CMK (cell line): ENCODE results near the gene ISLR.
"Not testable (repeated sequence)": the region's sequence is repeated elsewhere in the genome, so short reads cannot be mapped to it uniquely, and the experiment has no call there.

Experiments used
- DNase-seq: peaks from one replicate; pipeline ENCODE4 v3.0.0-alpha.2; 2010; ENCODE audit warnings: low read depth

Gene ISLR

DNA sequence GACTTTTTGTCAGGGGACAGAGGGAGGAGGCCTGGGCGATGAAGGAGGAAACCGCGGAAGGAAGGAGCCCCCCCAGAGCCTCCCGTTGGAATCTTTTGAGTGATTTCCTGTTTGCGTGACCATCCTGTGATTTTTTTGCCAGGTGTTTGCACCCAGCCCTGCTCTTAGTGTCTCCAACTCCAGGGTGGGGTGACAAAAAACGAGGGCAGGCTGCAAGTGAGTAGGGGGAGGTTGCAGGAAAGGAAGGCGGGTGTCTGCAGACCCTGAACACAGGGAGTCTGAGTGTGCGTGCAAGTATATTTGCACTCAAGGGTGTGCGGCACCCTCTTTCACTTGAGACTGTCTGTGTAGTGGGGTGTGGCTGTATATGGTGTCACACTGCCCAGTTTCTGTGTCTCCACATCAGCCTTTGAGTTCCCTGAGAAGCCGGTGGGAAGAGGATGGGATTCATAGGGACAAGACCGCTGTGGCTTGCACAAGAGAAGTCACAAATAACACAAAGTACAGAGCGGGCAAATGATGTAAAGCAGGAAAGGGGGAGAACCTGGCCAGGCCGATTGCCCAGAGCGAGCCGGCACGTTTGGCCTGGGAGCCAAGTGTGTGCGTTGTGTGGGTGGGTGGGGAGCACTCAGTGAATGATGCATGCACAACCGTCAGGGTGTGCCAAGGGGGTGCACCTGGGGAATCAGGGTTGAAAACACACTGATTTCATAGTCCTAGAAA lies 36.5 kb upstream of the ISLR start:
- DNase-seq = no peak

DNA sequence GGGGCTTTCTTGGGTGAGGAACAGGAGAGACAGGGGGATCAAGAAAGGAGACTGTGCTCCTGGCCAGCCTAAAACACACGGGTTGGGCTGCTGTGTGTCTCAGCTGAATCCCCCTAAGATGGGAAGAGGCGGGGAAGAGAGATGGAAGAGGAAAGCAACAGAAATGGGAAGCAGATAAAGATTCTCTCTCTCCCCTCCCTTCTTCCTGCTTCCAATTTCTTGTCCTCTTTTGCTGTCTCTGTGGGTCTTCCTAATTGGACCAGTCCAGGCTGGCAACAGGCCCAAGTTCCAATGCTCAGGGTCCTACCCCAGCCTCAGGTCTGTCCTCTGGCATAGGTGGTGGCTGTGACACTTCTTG lies 36.0 kb upstream of the ISLR start:
- DNase-seq = no peak

DNA sequence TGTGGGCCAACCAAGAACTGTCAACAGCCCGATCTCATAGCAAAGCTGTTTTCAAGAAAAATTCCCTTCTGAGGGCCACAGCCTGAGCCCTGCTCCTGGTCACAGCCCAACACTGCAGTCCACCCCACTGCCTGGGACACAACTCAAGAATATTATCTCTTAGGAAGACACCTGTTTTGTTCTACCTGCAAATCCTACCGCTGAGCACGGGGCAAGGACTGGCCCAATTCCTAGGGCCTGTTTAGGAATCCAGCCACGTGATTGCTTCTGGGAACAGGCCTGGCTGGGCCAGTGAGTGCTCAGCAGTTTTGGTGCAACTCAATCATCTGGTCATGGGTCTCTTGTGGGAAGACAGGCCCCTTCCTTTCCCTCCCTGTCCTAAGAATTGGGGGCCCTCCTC lies 34.9 kb upstream of the ISLR start:
- DNase-seq = no peak

DNA sequence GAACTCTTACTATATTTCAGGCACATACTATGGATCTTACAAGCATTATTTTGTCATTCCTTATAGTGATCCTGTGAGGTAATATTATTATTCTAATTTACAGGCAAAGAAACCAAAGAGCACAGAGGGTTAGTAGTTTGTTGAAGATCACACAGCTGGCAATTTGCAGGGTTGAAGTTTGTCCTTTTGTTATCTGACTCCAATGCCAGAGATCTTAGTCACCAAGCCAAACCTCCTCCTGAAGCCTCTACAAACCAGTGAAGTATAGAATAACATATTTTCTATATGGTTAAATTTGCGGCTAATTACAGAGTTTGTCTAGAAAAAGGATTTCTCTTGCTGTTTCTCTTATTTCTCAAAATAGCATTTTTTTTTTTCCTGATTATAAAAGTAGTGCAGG lies 31.9 kb upstream of the ISLR start:
- DNase-seq = no peak

DNA sequence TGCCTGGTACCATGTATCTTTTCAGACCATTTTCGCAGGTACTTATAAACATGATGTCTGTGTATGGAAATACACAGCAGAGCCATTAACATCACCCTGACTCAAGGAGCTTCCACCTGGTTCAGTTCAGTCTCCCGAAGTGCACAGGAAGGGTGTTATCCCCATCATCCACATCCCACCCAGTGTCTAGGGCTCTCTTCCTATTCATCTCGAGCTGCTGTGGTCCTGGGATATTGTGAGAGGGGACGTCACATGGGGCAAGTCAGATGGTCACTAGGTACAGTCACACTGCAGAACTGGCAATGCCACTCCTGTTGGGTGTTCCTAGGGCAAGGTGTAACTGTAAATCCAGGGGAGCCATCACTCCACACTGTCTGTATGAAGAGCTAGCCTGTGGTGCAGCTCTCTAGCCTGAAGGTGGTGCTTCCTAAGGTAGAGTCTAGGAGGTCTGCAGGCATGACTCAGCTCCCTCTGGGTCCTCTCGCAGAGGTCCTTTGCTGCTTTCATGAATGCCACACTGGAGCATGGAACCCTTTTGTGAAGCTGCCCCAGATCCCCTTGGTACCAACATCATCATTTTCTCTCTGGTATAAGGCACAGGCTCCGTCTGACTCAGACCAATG lies 29.2 kb upstream of the ISLR start:
- DNase-seq = no peak

GRCh38 chr15:74146277-74146800 lies 27.2 kb upstream of the ISLR start:
- no peak for DNase-seq

- DNase-seq = no peak
Observed at GRCh38 chr15:74147051-74147450, 26.5 kb upstream of the ISLR start.

GRCh38 chr15:74155766-74156417 lies 17.6 kb upstream of the ISLR start:
- DNase-seq = no peak

GRCh38 chr15:74156678-74157411 lies 16.7 kb upstream of the ISLR start:
- DNase-seq = no peak

DNA sequence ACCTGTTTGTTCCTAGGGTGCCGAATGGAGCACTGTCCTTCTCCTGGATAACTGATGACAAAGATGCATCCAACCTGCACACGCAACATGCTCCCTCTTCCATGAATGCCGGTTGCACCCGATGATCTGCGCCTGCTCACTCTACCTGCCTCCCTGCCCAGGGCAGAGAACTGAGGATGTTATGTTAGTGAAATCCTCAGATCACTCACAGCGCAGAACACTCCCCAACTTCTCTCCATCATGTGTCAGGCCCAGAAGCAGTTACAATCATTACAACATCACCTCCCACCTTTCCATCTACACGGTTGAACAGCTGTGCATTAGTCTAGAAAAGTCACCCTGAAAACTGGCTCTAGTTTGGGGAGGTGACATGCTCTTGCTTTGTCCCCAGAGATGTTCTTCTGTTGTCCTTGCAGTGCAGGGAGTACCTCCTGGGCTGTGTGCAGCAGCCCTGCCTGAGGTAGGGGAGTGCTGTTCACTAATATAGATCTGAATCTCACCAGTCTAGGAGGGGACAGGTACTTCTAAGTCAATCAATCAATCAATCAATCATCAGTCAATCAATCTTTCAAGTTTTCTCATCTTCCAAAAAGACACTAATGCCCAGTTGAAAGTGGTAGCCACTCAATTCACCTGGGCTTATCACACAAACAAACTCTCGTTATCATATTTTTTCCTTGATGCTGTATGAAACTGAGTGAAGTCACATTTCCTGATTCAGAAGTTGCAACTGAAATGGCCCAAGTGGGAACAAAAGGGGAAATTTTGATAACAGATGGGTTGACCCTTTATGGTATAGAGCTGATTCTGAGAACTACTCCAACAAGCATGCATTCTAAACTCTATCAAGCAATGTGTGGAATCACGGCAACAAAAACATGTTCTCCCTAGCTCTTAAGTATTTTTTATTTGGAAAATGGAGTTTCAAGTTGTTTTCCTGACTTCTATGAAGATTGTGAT lies 15.4 kb upstream of the ISLR start:
- no peak for DNase-seq

DNA sequence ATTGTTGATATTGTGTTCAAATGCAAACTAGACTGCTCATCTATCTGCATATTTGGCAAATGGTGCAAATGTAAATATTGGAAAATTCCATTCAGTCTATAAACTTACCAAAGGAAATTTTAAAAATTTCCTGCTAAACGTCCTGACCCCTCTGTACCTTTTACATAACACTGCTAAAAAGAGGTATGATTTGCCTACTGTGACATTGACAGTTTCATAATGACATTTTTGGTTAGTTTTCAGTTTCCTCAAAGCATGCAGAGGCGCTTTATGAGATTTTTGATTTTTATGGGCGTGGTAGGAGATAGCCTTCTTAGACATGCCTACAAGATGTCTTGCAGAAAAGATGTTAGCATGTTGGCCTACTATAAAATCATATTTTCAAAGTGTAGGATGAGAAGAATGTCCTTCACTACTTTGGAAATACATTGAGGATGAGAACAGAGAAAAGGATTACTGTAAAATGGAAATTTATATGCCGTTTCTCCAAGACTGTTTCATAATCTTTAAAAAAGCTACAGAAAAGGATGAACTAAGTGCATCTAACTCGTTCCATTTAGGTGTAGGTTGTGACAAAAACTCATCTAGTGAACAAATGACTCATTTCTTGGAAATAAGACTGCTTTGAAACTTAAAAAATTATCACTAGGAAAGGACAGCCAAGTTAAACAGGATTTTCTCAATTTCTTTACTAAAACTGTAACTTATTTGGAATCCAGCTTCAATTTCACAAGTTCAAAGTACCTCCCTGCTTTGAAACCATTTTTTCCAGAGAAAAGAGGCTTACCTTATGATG lies 14.5 kb upstream of the ISLR start:
- DNase-seq = no peak

DNA sequence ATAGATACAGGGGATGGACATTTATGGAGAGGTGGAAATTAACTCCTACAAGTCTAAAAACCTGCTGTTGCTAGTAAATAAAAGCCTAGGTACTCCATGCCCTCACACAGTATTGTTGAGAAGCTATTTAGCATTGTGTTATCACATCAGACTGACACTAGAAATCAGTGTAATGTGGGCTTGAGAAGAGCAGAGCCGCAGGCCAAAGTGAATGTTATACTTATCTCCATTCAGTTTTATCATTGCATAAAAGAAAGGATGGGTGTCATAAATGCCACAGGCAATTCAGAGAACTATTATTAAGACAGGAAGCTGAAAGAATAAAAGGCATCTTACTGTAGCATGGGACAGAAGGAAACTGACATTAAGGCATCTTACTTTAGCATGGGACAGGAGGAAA lies 13.7 kb upstream of the ISLR start:
- DNase-seq = no peak

DNA sequence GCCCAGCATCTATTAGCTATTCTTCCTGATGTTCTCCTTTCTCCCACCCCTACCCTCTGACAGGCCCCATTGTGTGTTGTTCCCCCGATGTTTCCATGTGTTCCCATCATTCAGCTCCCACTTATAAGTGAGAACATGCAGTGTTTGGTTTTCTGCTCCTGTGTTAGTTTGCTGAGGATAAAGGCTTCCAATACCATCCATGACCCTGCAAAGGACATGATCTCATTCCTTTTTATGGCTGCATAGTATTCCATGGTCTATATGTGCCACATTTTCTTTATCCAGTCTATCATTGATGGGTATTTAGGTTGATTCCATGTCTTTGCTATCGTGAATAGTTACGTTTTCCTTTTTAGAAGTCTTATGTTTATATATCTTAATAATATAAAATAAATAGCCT lies 13.1 kb upstream of the ISLR start:
- DNase-seq = not testable (repeated sequence)

DNA sequence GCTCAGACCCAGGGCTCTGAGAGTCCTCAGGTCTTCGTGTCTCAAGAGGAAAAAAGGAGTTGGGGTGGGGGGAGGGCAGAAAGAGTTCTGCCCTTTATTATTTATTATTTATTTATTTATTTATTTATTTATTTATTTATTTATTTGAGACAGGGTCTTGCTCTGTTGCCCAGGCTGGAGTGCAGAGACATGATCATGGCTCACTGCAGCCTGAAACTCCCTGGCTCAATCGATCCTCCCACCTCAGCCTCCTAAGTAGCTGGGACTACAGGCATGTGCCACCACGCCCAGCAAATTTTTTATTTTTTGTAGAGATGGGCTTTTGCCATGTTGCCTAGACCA lies 11.3 kb upstream of the ISLR start:
- not testable (repeated sequence) for DNase-seq

GRCh38 chr15:74165461-74165860 lies 8.0 kb upstream of the ISLR start:
- no peak for DNase-seq

DNA sequence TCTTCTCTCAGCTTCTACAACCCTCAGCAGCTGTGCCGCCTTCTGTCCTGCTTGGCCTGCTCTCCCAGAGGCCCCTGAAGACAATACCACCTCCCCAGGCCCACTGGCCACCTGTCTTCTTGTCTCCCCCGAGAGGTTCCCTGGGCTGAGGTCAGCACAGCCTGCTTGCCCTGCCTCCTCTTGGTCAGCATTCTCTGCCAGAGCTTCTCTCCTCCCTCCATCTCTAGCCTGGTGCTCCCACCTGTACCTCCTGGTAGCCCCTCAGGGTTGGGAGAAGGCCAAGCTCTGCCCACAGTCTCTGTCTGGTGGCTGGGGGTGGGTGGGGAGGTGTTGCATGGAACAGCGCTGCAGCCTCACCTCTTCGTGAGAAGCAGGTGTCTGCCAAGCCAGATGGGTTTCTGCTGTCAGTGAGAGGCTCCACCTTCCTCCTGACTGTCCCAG lies 5.6 kb upstream of the ISLR start:
- no peak for DNase-seq

GRCh38 chr15:74168711-74169126 lies 4.8 kb upstream of the ISLR start:
- no peak for DNase-seq

DNA sequence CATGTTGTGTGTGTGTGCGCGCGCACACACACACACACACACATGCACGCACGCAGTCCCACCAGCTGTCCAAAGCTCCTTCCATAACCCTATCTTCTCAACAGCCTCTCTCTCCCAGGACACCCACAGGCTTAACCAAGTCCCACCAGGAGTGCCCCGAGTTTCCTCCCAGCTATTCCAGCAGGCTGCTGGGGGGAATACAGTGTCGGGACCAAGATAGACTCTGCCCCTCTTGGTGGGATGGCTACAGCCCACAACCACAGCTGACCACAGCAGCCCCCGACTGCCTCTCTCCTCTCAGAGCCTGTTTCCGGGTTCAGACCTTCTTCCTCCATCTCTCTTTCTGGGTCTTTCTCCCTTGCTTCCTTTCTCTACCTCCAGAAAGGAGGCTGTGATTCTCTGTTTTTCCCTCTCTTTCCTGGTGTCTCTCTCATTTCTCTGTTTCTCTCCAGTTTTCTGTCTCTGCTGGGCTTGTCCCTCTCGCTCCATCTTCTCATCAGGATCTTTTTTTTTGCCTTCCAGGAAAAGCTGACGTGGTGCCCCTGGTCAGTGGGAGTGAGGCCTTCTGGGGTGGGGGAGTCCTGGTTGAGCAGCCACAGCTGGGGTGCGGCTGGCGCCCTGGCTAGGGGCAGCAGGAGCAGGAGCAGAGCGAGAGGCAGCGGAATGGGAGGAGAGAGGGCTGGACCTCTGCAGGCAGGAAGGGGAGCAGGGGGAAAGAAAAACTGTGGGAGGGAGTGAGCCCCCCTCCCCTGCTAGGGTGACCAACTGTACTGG lies 3.3 kb upstream of the ISLR start:
- DNase-seq = no peak

DNA sequence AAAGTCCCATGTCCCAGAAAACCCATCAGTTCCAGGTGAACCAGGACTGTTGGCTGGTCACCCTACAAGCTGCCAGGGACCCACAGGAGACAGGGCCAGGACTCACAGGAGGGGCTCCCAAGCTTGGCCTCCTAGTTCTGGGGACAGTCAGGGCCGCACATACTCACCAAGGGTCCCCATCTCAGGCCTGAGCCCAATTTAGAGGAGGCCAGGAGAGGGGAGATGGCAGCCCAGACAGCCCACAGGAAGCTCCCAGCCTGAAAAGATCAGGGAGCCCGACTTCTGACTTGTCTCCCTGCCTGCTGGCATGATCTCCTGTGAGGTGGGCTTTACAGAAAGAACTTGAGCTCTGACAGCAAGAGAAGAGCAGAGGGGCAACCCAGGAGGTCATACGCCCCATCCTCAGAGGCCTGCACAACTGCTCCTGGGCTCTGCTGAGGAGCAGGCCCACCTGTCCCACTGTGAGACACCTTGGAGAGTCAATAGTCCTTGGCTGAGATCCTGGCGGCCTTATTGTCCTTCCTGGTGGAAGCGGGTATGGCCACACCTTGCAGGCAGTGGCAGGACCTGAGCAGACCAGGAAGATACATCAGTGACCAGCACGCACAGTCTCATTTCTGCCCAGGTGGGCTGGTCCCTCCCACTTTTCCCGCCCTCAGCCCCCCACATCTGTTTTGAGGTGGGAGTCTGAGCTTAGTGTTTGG lies 2.5 kb upstream of the ISLR start:
- no peak for DNase-seq
